ENCODE measurements around the gene UCHL5.
"Not testable (repeated sequence)": the region's sequence is repeated elsewhere in the genome, so short reads cannot be mapped to it uniquely, and the experiment has no call there.

The UCHL5 gene

GRCh38 chr1:193005785-193006184 is 53.4 kb downstream of the UCHL5 start:
- DNase-seq: no peak

DNA sequence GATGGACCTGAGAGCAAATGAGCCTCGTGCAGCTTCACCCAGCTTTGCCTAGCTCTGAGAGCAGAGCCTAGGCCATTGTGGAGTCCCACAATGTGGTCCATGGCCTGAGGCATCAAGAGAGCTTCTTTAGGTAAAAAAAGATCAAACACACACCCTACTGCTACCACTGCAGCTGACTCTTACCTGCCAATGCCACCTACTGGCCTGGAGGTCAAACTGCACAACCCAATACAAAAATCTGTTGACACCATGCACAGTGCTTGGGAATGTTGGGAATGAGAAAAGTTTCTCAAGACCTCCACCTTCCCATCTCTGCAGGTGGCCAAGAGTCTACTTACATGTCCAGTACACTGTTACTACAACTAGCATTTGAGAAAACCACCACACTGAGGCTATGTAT is 60.6 kb downstream of the UCHL5 start:
- no peak for DNase-seq

- DNase-seq: no peak
Observed at GRCh38 chr1:192994141-192994540, 65.0 kb downstream of the UCHL5 start.

DNA sequence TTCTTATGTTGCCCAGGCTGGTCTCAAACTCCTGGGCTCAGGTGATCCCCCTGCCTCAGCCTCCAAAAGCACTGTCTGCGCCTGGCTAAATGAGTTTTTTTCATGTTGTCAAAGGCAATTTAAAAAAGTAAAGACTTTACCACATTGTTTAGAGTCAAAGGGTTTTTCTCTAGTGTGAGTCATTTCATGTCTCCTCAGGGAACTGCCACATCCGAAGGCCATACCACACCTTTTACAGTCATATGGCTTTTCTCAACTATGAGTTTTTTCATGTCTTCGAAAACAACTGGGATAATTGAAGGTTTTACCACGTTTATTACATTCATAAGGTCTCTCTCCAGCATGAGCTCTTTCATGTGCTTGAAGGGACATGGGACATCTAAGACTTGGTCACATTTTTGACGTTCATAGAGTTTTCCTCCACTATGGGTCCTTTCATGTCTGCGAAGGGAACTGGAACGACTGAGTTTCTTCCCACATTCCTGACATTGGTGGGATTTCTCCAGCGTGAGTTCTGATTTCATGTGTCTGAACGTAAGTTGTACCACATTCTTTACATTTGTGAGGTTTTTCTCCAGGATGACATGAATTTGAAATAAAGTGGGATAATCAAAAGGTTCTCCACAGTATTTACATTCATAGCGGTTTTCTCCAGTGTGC is 65.6 kb downstream of the UCHL5 start:
- no peak for DNase-seq

DNA sequence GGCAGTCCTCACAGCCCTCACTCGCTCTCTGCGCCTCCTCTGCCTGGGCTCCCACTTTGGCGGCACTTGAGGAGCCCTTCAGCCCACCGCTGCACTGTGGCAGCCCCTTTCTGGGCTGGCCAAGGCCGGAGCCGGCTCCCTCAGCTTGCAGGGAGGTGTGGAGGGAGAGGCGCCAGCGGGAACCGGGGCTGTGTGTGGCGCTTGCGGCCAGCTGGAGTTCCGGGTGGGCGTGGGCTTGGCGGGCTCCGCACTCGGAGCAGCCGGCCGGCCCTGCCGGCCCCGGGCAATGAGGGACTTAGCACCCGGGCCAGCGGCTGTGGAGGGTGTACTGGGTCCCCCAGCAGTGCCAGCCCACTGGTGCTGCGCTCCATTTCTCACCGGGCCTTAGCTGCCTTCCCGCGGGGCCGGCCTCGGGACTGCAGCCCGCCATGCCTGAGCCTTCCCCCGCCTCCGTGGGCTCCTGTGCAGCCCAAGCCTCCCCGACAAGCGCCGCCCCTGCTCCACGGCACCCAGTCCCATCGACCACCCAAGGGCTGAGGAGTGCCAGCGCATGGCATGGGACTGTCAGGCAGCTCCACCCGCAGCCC is 72.3 kb downstream of the UCHL5 start:
- not testable (repeated sequence) for DNase-seq

DNA sequence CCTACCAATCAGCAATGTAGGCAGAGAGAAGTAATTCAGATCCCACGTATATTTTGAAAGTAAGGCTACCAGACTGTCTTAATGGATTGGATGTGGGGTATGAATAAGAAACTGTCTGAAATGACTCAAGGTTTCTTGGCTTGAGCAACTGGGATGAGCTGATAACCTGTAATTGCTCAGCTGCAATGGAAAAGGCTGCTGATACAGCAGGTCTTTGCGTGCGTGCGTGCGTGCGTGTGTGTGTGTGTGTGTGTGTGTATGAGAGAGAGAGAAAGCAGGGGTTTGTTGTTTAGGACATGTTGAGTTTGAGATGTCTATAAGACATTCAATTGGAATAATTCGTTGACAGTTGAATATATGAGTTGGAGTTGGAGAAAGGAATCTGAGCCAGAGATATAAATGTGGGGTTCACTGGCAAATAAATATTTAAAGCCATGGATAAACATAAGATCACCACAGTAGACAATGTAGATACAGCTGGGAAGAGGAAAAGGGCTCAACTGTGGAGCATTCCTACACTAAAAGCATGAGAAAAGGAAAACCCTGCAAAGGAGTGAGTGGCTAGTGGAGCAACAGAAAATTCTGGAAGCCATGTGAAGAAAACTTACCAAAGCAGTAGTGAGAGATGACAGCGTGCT is 72.9 kb downstream of the UCHL5 start:
- no peak for DNase-seq

GRCh38 chr1:192984080-192984479 is 75.1 kb downstream of the UCHL5 start:
- DNase-seq: no peak

- no peak for DNase-seq
Observed at GRCh38 chr1:192983349-192983980, 75.7 kb downstream of the UCHL5 start.

GRCh38 chr1:192980856-192981255 is 78.3 kb downstream of the UCHL5 start:
- DNase-seq: no peak

DNA sequence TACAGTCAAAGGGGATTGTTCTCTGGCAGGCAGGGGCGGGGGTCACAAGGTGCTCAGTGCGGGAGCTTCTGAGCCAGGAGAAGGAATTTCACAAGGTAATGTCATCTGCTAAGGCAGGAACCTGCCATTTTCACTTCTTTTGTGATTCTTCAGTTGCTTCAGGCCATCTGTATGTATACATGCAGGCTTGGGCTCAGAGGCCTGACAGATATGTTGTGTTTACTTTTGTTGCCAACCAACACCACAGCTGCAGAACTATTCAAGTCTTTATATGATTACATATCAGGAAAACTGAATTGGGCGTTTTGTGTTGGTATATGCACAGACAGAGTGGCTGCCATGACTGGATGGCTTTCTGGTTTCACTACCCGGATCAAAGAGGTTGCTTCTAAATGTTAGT is 78.8 kb downstream of the UCHL5 start:
- DNase-seq: not testable (repeated sequence)

GRCh38 chr1:192979542-192979941 is 79.6 kb downstream of the UCHL5 start:
- DNase-seq: no peak

DNA sequence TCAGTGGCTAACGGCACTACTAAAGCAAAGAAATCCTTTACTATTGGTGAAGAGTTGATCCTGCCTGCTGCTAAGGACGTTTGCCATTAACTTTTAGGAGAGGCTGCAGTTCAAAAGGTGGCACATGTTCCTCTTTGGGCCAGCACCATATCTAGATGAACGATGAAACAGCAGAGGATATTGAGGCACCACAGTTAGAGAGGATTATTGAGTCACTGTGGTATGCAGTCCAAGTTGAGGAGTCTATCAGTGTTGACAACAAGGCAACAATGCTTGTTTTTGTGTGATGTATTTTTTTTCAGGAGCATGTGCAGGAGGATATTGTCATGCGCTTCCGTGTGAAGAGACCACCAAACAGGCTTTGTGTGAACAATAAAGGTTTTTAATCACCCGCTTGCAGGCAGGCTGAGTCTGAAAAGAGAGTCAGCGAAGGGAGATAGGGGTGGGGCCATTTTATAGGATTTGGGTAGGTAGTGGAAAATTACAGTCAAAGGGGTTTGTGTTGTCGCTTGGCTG is 80.9 kb downstream of the UCHL5 start:
- no peak for DNase-seq

- no peak for DNase-seq
Observed at GRCh38 chr1:192977089-192977706, 82.0 kb downstream of the UCHL5 start.

GRCh38 chr1:192976576-192976975 is 82.6 kb downstream of the UCHL5 start:
- DNase-seq: no peak

- DNase-seq: no peak
Observed at GRCh38 chr1:192974701-192975100, 84.5 kb downstream of the UCHL5 start.

GRCh38 chr1:192973988-192974387 is 85.2 kb downstream of the UCHL5 start:
- DNase-seq: no peak

DNA sequence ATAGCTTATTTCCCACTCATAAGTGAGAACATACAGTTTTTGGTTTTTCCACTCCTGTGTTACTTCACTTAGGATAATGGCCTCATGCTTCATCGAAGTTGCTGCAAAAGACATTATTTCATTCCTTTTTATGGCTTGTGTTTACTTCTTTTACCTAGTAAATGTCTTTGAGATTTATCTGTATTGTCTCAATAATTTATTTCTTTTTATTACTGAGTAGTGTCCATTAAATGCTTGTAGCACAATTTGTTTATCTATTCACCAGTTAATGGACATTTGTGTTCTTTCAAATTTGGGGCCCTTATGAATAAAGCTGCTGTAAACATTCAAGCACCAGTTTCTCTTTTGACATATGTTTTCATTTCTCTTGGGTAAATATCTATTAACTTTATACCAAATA is 86.0 kb downstream of the UCHL5 start:
- no peak for DNase-seq

- no peak for DNase-seq
Observed at GRCh38 chr1:192969091-192969490, 90.1 kb downstream of the UCHL5 start.

DNA sequence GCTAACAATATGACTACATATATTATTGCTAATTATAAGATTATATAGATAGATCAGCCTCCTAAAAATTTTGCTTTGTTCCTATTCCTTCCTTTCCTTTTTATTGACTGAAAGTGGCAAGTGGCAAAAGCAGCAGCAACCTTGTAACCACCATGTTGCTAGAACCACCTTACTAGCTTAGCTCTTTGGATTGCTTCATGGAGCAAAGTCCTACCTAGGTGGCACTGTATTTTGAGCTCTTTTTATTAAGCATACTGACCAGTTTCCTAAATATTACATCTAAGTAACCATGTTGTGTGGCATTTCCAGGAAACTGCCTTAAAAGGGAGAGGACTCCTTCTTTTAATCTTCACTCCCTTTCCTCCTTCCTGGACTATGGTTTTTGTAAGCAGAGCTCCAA is 90.8 kb downstream of the UCHL5 start:
- no peak for DNase-seq

- DNase-seq: no peak
Observed at GRCh38 chr1:192967901-192968300, 91.3 kb downstream of the UCHL5 start.

GRCh38 chr1:192967211-192967877 is 91.8 kb downstream of the UCHL5 start:
- no peak for DNase-seq

- DNase-seq: no peak
Observed at GRCh38 chr1:192966073-192966472, 93.1 kb downstream of the UCHL5 start.

- no peak for DNase-seq
Observed at GRCh38 chr1:192962901-192963300, 96.3 kb downstream of the UCHL5 start.

Data from cortex of kidney (tissue), 1 donor.